ENCODE measurements around the gene CUX1. TPM values are rescaled to one million over a fixed set of nuclear protein-coding genes. Genes with fewer than 3 reads are reported as not detected.
"Not testable (repeated sequence)": the region's sequence is repeated elsewhere in the genome, so short reads cannot be mapped to it uniquely, and the experiment has no call there.

The CUX1 gene
- total and polyA plus RNA-seq, 2 donors (not counting 1 experiment from before 2014, with no cell fraction given) = 10.8 to 86.5 TPM

DNA sequence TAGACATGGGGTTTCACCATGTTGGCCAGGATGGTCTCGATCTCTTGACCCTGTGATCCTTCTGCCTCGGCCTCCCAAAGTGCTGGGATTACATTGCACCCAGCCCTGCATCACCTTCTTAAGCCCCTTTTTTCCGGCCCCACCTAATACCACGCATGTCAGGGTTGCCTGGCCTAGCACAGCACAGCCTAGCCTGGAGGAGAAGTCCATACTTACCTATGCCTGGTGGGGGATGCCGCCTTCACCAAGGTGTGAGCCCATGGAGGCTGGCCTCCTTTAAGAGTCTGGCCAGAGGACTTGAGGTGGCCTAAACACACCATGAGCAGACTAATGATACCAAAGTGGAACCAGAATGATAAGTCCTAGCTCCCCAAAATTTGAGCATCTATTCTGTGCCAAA lies 22.0 kb upstream of the CUX1 start:
- Mint-ChIP-seq H3K27me3 (peaks cover 14% of the 10 kb centered on the region), H3K4me1 (no peaks in the 10 kb centered on the region), H3K9me3 (ENCODE audit: insufficient read depth) (no peaks in the 10 kb centered on the region), H3K4me3 (no peak overlapping the region), H3K27ac (no peak overlapping the region)
- no peak overlapping the region for H3K4me3 ChIP-seq (ENCODE audit: control extremely low read depth in 1 of 5, extremely low read depth in 1 of 5, insufficient read depth in 1 of 5, low read depth in 2 of 5, low read length in 4 of 5)
- CTCF ChIA-PET = no interaction called here
- H3K9me3 ChIP-seq (ENCODE audit: control extremely low read depth in 1 of 3, control insufficient read depth in 2 of 3, insufficient read depth in 1 of 3, low read length in 2 of 3) = peaks cover 0 to 3% (median 0%) of the 10 kb centered on the region in 3 donors
- H3K27me3 ChIP-seq (replicated peaks in 1 of 4; ENCODE audit: control extremely low read depth in 1 of 4, control insufficient read depth in 3 of 4, insufficient read depth in 4 of 4, low read length in 3 of 4) = peaks cover 0 to 2% (median 0%) of the 10 kb centered on the region in 4 experiments
- no peak overlapping the region for H3K9ac ChIP-seq (ENCODE audit: low read length)
- DNase-seq (no peak), ATAC-seq (ENCODE audit: low read depth) (no peak)
- H3K4me2 ChIP-seq (replicated peaks; ENCODE audit: low read depth, low read length, poor library complexity, severe bottlenecking) = no peak overlapping the region
- WGBS (ENCODE audit: insufficient coverage) = 94% methylated on average over 3 of the region's 5 CpGs
- no peaks in the 10 kb centered on the region for H4K20me1 ChIP-seq (ENCODE audit: control insufficient read depth, insufficient read depth, low read length, poor library complexity, severe bottlenecking)
- intact Hi-C loops (cut with micrococcal nuclease) = no loop called here
- H3K79me2 ChIP-seq (ENCODE audit: control insufficient read depth, insufficient read depth, low read length) = no peaks in the 10 kb centered on the region
- no peaks in the 10 kb centered on the region for H3K4me1 ChIP-seq (ENCODE audit: control insufficient read depth in 2 of 2, insufficient read depth in 2 of 2, low read length in 2 of 2)
- no peak overlapping the region for H2AFZ ChIP-seq (ENCODE audit: insufficient read depth, low read depth, low read length, poor library complexity, severe bottlenecking)
- H3K36me3 ChIP-seq (replicated peaks in 1 of 2; ENCODE audit: control extremely low read depth in 1 of 2, control insufficient read depth in 1 of 2, extremely low read depth in 1 of 2, insufficient read depth in 2 of 2, low read length in 1 of 2) = no peaks in the 10 kb centered on the region
- no peak overlapping the region for H3K27ac ChIP-seq (ENCODE audit: low read length in 2 of 2)
- no peak for TF ChIP-seq EZH2 (IDR thresholded peaks at IDR 0.05; ENCODE audit: borderline replicate concordance, insufficient read depth, low read depth, low read length, poor library complexity, severe bottlenecking)
- TF ChIP-seq, protein P1, sequence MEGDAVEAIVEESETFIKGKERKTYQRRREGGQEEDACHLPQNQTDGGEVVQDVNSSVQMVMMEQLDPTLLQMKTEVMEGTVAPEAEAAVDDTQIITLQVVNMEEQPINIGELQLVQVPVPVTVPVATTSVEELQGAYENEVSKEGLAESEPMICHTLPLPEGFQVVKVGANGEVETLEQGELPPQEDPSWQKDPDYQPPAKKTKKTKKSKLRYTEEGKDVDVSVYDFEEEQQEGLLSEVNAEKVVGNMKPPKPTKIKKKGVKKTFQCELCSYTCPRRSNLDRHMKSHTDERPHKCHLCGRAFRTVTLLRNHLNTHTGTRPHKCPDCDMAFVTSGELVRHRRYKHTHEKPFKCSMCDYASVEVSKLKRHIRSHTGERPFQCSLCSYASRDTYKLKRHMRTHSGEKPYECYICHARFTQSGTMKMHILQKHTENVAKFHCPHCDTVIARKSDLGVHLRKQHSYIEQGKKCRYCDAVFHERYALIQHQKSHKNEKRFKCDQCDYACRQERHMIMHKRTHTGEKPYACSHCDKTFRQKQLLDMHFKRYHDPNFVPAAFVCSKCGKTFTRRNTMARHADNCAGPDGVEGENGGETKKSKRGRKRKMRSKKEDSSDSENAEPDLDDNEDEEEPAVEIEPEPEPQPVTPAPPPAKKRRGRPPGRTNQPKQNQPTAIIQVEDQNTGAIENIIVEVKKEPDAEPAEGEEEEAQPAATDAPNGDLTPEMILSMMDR (IDR thresholded peaks at IDR 0.05) = no peak
- POLR2A ChIA-PET = interaction anchor here (0.6 kb wide), 1 partner anchor 59 kb away, joined by 3 read pairs; no protein-coding TSS in a partner anchor

DNA sequence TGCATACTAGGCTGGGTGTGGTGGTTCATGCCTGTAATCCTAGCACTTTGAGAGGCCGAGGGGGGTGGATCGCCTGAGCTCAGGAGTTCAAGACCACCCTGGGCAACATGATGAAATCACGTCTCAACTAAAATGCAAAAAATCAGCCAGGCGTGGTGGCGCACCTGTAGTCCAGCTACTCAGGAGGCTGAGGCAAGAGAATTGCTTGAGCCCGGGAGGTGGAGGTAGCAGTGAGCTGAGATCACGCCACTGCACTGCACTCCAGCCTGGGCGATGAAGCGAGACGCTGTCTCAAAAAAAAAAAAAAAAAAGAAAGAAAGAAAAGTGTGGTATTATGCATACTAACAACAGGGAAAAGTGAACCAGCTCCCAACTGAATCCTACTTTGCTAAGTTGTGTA lies 19.3 kb upstream of the CUX1 start:
- H3K27me3 ChIP-seq (replicated peaks in 1 of 4; ENCODE audit: control extremely low read depth in 1 of 4, control insufficient read depth in 3 of 4, insufficient read depth in 4 of 4, low read length in 3 of 4); H3K9me3 Mint-ChIP-seq (ENCODE audit: insufficient read depth); H3K4me3 ChIP-seq (ENCODE audit: control extremely low read depth in 1 of 5, extremely low read depth in 1 of 5, insufficient read depth in 1 of 5, low read depth in 2 of 5, low read length in 4 of 5); H3K9ac ChIP-seq (ENCODE audit: low read length); H4K20me1 ChIP-seq (ENCODE audit: control insufficient read depth, insufficient read depth, low read length, poor library complexity, severe bottlenecking); H3K4me3 Mint-ChIP-seq; ATAC-seq (ENCODE audit: low read depth); POLR2A ChIA-PET; DNase-seq; H3K4me1 Mint-ChIP-seq; H3K4me1 ChIP-seq (ENCODE audit: control insufficient read depth in 2 of 2, insufficient read depth in 2 of 2, low read length in 2 of 2); H3K9me3 ChIP-seq (ENCODE audit: control extremely low read depth in 1 of 3, control insufficient read depth in 2 of 3, insufficient read depth in 1 of 3, low read length in 2 of 3); H3K36me3 ChIP-seq (replicated peaks in 1 of 2; ENCODE audit: control extremely low read depth in 1 of 2, control insufficient read depth in 1 of 2, extremely low read depth in 1 of 2, insufficient read depth in 2 of 2, low read length in 1 of 2); H3K27ac ChIP-seq (ENCODE audit: low read length in 2 of 2); H3K27ac Mint-ChIP-seq; H3K4me2 ChIP-seq (replicated peaks; ENCODE audit: low read depth, low read length, poor library complexity, severe bottlenecking); intact Hi-C loops (cut with micrococcal nuclease); H2AFZ ChIP-seq (ENCODE audit: insufficient read depth, low read depth, low read length, poor library complexity, severe bottlenecking); H3K79me2 ChIP-seq (ENCODE audit: control insufficient read depth, insufficient read depth, low read length): not testable (repeated sequence)
- CTCF ChIA-PET = interaction anchor here (0.8 kb wide), 1 partner anchor 16 kb away, joined by 7 read pairs; no protein-coding TSS in a partner anchor
- H3K27me3 Mint-ChIP-seq = peaks cover 25% of the 10 kb centered on the region
- WGBS (ENCODE audit: insufficient coverage) = 100% methylated on average over 2 of the region's 10 CpGs
